ENCODE results near the gene CD163.

CD163 gene

GRCh38 chr12:7486512-7486911, 17.1 kb downstream of the CD163 start:
- DNase-seq (ENCODE audit: low read depth in 1 of 2, low spot score in 1 of 2), result no peak
- no peak overlapping the region for H3K27ac ChIP-seq (replicated peaks)
- TF ChIP-seq POLR2AphosphoS5 (IDR thresholded peaks at IDR 0.05; ENCODE audit: low read depth), result no peak
- no peak for TF ChIP-seq GABPA (IDR thresholded peaks at IDR 0.05; ENCODE audit: low read depth)
- no peak for TF ChIP-seq REST (IDR thresholded peaks at IDR 0.05; ENCODE audit: insufficient replicate concordance, low read depth)
- TF ChIP-seq CTCF (IDR thresholded peaks at IDR 0.05; ENCODE audit: insufficient read depth, low read length), result no peak
- peaks cover 14% of the 10 kb centered on the region for H3K27me3 ChIP-seq (ENCODE audit: insufficient read depth, poor library complexity, severe bottlenecking)
- no peak overlapping the region for H3K4me3 ChIP-seq (replicated peaks; ENCODE audit: insufficient read depth, low read length)

GRCh38 chr12:7485095-7485494, 18.5 kb downstream of the CD163 start:
- Histone ChIP-seq H3K27me3 (ENCODE audit: insufficient read depth, poor library complexity, severe bottlenecking) (peaks cover 9% of the 10 kb centered on the region), H3K4me3 (replicated peaks; ENCODE audit: insufficient read depth, low read length) (no peak overlapping the region), H3K27ac (replicated peaks) (no peak overlapping the region)
- DNase-seq (ENCODE audit: low read depth in 1 of 2, low spot score in 1 of 2), result no peak
- TF ChIP-seq GABPA (IDR thresholded peaks at IDR 0.05; ENCODE audit: low read depth) (no peak), SPI1 (IDR thresholded peaks at IDR 0.05; ENCODE audit: borderline replicate concordance, low read depth) (no peak), POLR2AphosphoS5 (IDR thresholded peaks at IDR 0.05; ENCODE audit: low read depth) (no peak), REST (IDR thresholded peaks at IDR 0.05; ENCODE audit: insufficient replicate concordance, low read depth) (no peak)

GRCh38 chr12:7483343-7483742, 20.2 kb downstream of the CD163 start:
- Histone ChIP-seq H3K27ac (replicated peaks) (no peak overlapping the region), H3K27me3 (ENCODE audit: insufficient read depth, poor library complexity, severe bottlenecking) (peaks cover 3% of the 10 kb centered on the region), H3K4me3 (replicated peaks; ENCODE audit: insufficient read depth, low read length) (no peak overlapping the region)
- DNase-seq (ENCODE audit: low read depth in 1 of 2, low spot score in 1 of 2), result no peak
- TF ChIP-seq REST (IDR thresholded peaks at IDR 0.05; ENCODE audit: insufficient replicate concordance, low read depth) (no peak), SPI1 (IDR thresholded peaks at IDR 0.05; ENCODE audit: borderline replicate concordance, low read depth) (no peak), CTCF (IDR thresholded peaks at IDR 0.05; ENCODE audit: insufficient read depth, low read length) (no peak), GABPA (IDR thresholded peaks at IDR 0.05; ENCODE audit: low read depth) (no peak), POLR2AphosphoS5 (IDR thresholded peaks at IDR 0.05; ENCODE audit: low read depth) (no peak)

- Histone ChIP-seq H3K4me3 (replicated peaks; ENCODE audit: insufficient read depth, low read length) (no peak overlapping the region), H3K27me3 (ENCODE audit: insufficient read depth, poor library complexity, severe bottlenecking) (no peaks in the 10 kb centered on the region), H3K27ac (replicated peaks) (no peak overlapping the region)
- DNase-seq (ENCODE audit: low read depth in 1 of 2, low spot score in 1 of 2), result no peak
- TF ChIP-seq POLR2AphosphoS5 (IDR thresholded peaks at IDR 0.05; ENCODE audit: low read depth), result no peak
Measured at GRCh38 chr12:7479771-7480170, 23.8 kb downstream of the CD163 start.

Measured in HL-60 (cell line).